Lower leg skin (tissue), 3 donors: ENCODE measurements around the gene TRIP11.

Experiments used
- CTCF ChIP-seq, 3 donors: fragments of 450-650 bp; IDR thresholded peaks; one replicate each; pipeline ENCODE4 v1.5.1; 2016; ENCODE audit warnings: antibody characterized with exemption in 3 of 3, mild to moderate bottlenecking in 3 of 3, moderate library complexity in 2 of 3
- POLR2A ChIP-seq, 2 donors: fragments of 450-650 bp; IDR thresholded peaks; one replicate each; pipeline ENCODE4 v1.6.1; 2016 to 2017; ENCODE audit warnings: antibody characterized with exemption in 2 of 2, mild to moderate bottlenecking in 1 of 2, moderate library complexity in 1 of 2

GRCh38 chr14:91997492-91997891 is 42.4 kb downstream of the TRIP11 start:
- TF ChIP-seq POLR2A (IDR thresholded peaks at IDR 0.05) (no peak), CTCF (IDR thresholded peaks at IDR 0.05) (no peak)
